PFSK-1 (cell line): Measurements from ENCODE around the gene NID1.
A peak's percentile ranks its signal among the peaks of the same experiment; 100 is the strongest.

Source experiments
- POLR2AphosphoS5 ChIP-seq: IDR thresholded peaks from 2 replicates; pipeline ENCODE4 v1.6.1; 2012; ENCODE audit warnings: low read depth, mild to moderate bottlenecking, control low read depth, low read length, moderate library complexity
- SIN3A ChIP-seq: IDR thresholded peaks from 2 replicates; pipeline ENCODE4 v1.6.1; 2012; ENCODE audit warnings: mild to moderate bottlenecking, low read length, moderate library complexity, borderline replicate concordance; ENCODE audit not compliant: insufficient read depth
- TAF1 ChIP-seq: IDR thresholded peaks from 2 replicates; pipeline ENCODE4 v1.6.1; 2012; ENCODE audit warnings: low read length, control low read depth, borderline replicate concordance; ENCODE audit not compliant: insufficient read depth
- TF ChIP-seq, protein P1 (sequence below), 2 experiments: IDR thresholded peaks; 2 replicates each; pipeline versions ENCODE4 v1.6.1 to v1.8.0; 2011 to 2012; ENCODE audit warnings: low read depth in 2 of 2, low read length in 2 of 2, control low read depth in 1 of 2, inconsistent platforms in 1 of 2, mild to moderate bottlenecking in 1 of 2, moderate library complexity in 1 of 2; ENCODE audit not compliant: insufficient read depth in 1 of 2

DNA sequence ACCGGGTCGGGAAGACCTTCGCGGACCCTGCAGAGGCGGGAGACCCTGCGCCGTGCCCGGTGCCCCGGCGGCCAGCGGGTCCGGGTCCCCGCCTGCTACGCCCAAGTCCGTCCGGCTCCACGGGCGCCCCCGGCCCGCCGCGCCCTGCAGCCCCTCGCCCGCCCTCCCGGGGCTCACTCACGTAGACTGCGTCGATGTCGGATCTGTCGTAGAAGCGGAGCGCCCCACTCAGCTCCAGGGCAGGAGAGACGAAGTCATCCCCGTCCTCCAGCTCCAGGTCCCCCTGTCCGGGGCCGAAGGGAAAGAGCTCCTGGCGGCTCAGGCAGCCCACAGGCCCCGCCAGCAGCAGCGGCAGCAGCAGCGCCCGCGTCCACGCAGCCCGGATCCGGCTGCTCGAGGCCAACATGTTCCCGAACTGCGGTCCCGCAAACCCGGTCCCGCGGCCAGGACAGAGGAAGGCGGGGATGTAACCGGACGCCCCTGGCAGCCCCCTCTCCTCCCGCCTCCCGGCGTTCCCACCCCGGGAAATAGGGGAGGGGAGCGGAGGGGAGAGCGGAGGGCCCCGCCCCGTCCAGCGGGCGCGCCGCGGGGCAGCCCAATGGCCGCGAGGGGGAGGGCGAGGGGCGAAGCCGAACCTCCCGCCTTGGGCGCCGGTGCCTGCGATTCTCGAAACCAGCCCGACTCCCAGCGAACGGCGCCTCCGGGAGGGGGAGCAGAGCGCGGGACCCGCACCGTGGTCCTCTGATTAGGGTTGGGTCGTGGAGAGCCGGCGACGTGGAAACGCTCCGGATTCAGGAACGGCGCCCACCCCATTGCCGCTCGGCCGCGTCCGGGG, at the start of gene NID1:
- TF ChIP-seq POLR2AphosphoS5 (peak; percentile 84), SIN3A (0 out of 2 replicates have a peak, but pooled peaks have one; percentile 79), TAF1 (peak; percentile 80)
- TF ChIP-seq, protein P1, sequence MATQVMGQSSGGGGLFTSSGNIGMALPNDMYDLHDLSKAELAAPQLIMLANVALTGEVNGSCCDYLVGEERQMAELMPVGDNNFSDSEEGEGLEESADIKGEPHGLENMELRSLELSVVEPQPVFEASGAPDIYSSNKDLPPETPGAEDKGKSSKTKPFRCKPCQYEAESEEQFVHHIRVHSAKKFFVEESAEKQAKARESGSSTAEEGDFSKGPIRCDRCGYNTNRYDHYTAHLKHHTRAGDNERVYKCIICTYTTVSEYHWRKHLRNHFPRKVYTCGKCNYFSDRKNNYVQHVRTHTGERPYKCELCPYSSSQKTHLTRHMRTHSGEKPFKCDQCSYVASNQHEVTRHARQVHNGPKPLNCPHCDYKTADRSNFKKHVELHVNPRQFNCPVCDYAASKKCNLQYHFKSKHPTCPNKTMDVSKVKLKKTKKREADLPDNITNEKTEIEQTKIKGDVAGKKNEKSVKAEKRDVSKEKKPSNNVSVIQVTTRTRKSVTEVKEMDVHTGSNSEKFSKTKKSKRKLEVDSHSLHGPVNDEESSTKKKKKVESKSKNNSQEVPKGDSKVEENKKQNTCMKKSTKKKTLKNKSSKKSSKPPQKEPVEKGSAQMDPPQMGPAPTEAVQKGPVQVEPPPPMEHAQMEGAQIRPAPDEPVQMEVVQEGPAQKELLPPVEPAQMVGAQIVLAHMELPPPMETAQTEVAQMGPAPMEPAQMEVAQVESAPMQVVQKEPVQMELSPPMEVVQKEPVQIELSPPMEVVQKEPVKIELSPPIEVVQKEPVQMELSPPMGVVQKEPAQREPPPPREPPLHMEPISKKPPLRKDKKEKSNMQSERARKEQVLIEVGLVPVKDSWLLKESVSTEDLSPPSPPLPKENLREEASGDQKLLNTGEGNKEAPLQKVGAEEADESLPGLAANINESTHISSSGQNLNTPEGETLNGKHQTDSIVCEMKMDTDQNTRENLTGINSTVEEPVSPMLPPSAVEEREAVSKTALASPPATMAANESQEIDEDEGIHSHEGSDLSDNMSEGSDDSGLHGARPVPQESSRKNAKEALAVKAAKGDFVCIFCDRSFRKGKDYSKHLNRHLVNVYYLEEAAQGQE (IDR thresholded peaks at IDR 0.05; ENCODE audit: insufficient read depth in 1 of 2, low read depth in 2 of 2, low read length in 2 of 2) = 0 out of 4 replicates have a peak, but pooled peaks of 1 of the 2 experiments have one; percentile 18
